PFSK-1 (cell line): Measurements from ENCODE around the gene TSKU.

Source experiments
- REST ChIP-seq, 2 experiments: IDR thresholded peaks; 2 replicates each; pipeline versions ENCODE4 v1.6.1 to v1.8.0; 2011 to 2012; ENCODE audit warnings: low read depth in 2 of 2, low read length in 2 of 2, control low read depth in 1 of 2, inconsistent platforms in 1 of 2, mild to moderate bottlenecking in 1 of 2, moderate library complexity in 1 of 2; ENCODE audit not compliant: insufficient read depth in 1 of 2
- SIN3A ChIP-seq: IDR thresholded peaks from 2 replicates; pipeline ENCODE4 v1.6.1; 2012; ENCODE audit warnings: mild to moderate bottlenecking, low read length, moderate library complexity, borderline replicate concordance; ENCODE audit not compliant: insufficient read depth

DNA sequence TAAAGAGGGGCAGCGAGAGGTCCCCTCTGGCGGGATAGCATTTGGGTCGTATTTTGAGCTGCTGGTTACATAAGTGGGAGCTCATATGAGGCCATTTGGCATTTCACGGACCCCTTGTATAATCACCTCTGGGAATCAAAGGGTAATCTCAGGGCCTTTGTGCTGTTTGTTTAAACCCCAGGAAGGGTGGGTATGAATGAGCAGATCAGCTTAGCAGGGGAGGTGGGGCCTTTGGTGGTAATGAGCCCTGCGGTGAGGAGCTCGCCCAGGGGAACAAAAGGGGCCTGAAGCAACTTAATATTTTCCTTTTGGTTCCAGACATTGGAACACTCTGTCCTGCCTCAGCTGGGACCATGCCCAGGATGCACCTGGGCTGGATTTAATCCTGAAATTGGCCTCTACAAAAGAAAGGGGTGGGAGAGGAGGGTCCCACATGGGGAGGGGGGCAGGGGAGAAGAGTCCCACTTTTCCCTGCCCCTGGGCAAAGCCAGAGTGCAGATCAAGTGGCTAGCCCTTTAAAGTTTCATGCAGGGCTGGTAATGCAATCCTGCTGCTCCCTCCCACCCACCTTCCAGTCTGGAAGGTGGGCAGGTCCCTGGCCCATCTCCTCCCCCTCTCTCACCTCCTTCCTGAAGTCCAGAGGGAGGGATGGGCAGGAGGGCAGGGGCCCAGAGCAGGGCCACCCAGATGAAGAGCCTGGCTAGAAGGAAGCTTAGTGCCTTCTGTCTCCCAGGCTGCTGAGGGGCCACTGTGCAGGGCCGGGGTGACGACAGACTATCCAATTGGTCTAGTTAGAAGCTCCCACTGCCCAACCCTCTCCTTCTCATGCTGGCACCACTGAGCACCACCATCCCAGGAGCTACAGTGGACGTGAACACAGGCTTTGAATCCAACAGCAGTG is 10.5 kb downstream of the TSKU start:
- no peak for TF ChIP-seq SIN3A
- TF ChIP-seq REST (IDR thresholded peaks at IDR 0.05; ENCODE audit: insufficient read depth in 1 of 2, low read depth in 2 of 2, low read length in 2 of 2), result no peak
